Peyer's patch (tissue), 4 donors: ENCODE measurements around the gene HFM1.

Experiments
- CTCF ChIP-seq, 6 experiments: fragments of 450-650 bp in 4 of 6; fragments of 200-600 bp in 2 of 6; sonication (generic) in 1 of 6; IDR thresholded peaks; one replicate each; pipeline ENCODE4 v1.5.1; 2017 to 2019; ENCODE audit warnings: antibody characterized with exemption in 6 of 6, mild to moderate bottlenecking in 3 of 6, moderate library complexity in 1 of 6
- POLR2A ChIP-seq, 2 donors: fragments of 450-650 bp; IDR thresholded peaks; one replicate each; pipeline ENCODE4 v1.5.1; 2017; ENCODE audit warnings: antibody characterized with exemption in 2 of 2, mild to moderate bottlenecking in 2 of 2, moderate library complexity in 2 of 2

DNA sequence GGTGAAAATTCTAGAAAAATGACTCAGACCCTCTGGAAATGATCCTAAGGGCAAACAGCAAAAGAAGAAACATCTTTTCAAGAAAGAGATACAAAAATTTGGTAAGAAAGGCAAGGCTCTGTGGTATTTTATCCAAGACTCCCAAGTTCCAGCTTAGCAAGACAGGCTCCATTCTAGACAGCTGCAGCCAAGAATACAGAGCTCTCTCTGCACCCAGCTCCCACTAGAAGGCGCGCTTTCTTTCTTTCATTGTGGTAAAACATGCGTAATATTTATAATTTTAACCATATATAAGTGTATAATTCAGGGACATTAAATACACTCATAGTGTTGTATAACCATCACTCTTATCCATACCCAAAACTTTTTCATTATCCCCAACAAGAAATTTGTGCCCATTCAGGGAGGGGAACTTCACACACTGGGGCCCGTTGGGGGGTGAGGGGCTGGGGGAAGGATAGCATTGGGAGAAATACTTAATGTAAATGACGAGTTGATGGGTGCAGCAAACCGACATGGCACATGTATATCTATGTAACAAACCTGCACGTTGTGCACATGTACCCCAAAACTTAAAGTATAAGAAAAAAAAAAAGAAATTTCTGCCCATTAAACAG is 2.2 kb upstream of the HFM1 start:
- TF ChIP-seq CTCF (IDR thresholded peaks at IDR 0.05): no peak
- no peak for TF ChIP-seq POLR2A (IDR thresholded peaks at IDR 0.05)
